Small intestine (tissue), 7 donors: Measurements from ENCODE around the gene APOH. TPM values are rescaled to one million over a fixed set of nuclear protein-coding genes. Genes with fewer than 3 reads are reported as not detected.

Source experiments
- DNase-seq, 2 donors: peaks; one replicate each; pipeline versions ENCODE4 v3.0.0 to v3.0.0-alpha.2; 2013
- FAIRE-seq: peaks from 2 replicates; lab custom pipeline; 2012; peaks lifted over from hg19 to GRCh38; lab: Jason Lieb, UNC
- H3K27ac ChIP-seq, 3 donors: one replicate each; pipeline ENCODE4 v1.5.1; 2013; ENCODE audit warnings: low read length in 2 of 3, mild to moderate bottlenecking in 2 of 3, control low read depth in 1 of 3, inconsistent platforms in 1 of 3, low read depth in 1 of 3, moderate library complexity in 1 of 3
- H3K27me3 ChIP-seq, 3 donors: one replicate each; pipeline ENCODE4 v1.6.1; 2013; ENCODE audit warnings: low read length in 3 of 3, inconsistent platforms in 1 of 3; ENCODE audit not compliant: control insufficient read depth in 3 of 3, insufficient read depth in 3 of 3
- H3K36me3 ChIP-seq, 3 donors: one replicate each; pipeline ENCODE4 v1.6.1; 2013; ENCODE audit warnings: low read length in 3 of 3, inconsistent platforms in 1 of 3, low read depth in 1 of 3, mild to moderate bottlenecking in 1 of 3, moderate library complexity in 1 of 3; ENCODE audit not compliant: control insufficient read depth in 3 of 3, insufficient read depth in 2 of 3
- H3K4me1 ChIP-seq, 3 donors: one replicate each; pipeline ENCODE4 v1.6.1; 2013; ENCODE audit warnings: low read length in 2 of 3, inconsistent platforms in 1 of 3, low read depth in 1 of 3, mild to moderate bottlenecking in 1 of 3, moderate library complexity in 1 of 3; ENCODE audit not compliant: control insufficient read depth in 3 of 3, insufficient read depth in 2 of 3
- H3K4me3 ChIP-seq, 3 donors: one replicate each; pipeline ENCODE4 v1.5.1; 2013; ENCODE audit warnings: low read length in 3 of 3, control low read depth in 1 of 3, inconsistent platforms in 1 of 3, low read depth in 1 of 3, mild to moderate bottlenecking in 1 of 3, moderate library complexity in 1 of 3
- H3K9me3 ChIP-seq, 2 donors: one replicate each; pipeline ENCODE4 v1.6.1; 2013; ENCODE audit warnings: low read depth in 1 of 2, low read length in 1 of 2; ENCODE audit not compliant: control insufficient read depth in 2 of 2, insufficient read depth in 1 of 2
- whole genome bisulfite sequencing, 3 donors: extraction: QIAGEN DNeasy Blood & Tissue Kit; methylation state at CpG; one replicate each; pipeline ENCODE4 v1.1.7; 2013; 5-methylcytosine and 5-hydroxymethylcytosine counted together
- polyA plus RNA-seq, 4 donors: library from polyadenylated mRNA; stranded (reverse) in 3 of 4; unstranded in 1 of 4; fragments of 200-250 nt in 3 of 4; fragments of 120-200 nt in 1 of 4; gene quantifications; one replicate each; pipeline versions ENCODE4 v1.2.1 to v1.2.3, GENCODE V29; 2013
- donor health status: healthy with polysubstance abuse.
- donor health status: control.
- donor health status: control.
- donor health status: Bipolar disorder and iron deficiency.
- donor health status: healthy.

The APOH gene
- polyA plus RNA-seq, 4 donors = 0.54 to 30.1 TPM; not detected in 2

- peak in 1 of 2 donors; percentile 52 for DNase-seq
- WGBS, 3 donors = 86 to 92% (median 87%) methylated on average over 4 of the region's 4 CpGs
Measured at GRCh38 chr17:66230922-66231591, 1.8 kb upstream of the APOH start.

GRCh38 chr17:66229783-66230538, 746 bp upstream of the APOH start:
- H3K36me3 ChIP-seq = no peaks in the 10 kb centered on the region
- FAIRE-seq = no peak
- 58 to 79% (median 61%) methylated on average over 4 of the region's 4 CpGs for WGBS, 3 donors

More at GRCh38 chr17:66230922-66231591, 1.8 kb upstream of the APOH start:
- H3K4me3 ChIP-seq = no peak overlapping the region
- no peaks in the 10 kb centered on the region for H3K9me3 ChIP-seq
- no peaks in the 10 kb centered on the region for H3K27me3 ChIP-seq
- FAIRE-seq = no peak
- H3K4me1 ChIP-seq = peaks cover 0 to 29% (median 2%) of the 10 kb centered on the region in 3 donors
- H3K27ac ChIP-seq = no peak overlapping the region
- no peaks in the 10 kb centered on the region for H3K36me3 ChIP-seq

DNA sequence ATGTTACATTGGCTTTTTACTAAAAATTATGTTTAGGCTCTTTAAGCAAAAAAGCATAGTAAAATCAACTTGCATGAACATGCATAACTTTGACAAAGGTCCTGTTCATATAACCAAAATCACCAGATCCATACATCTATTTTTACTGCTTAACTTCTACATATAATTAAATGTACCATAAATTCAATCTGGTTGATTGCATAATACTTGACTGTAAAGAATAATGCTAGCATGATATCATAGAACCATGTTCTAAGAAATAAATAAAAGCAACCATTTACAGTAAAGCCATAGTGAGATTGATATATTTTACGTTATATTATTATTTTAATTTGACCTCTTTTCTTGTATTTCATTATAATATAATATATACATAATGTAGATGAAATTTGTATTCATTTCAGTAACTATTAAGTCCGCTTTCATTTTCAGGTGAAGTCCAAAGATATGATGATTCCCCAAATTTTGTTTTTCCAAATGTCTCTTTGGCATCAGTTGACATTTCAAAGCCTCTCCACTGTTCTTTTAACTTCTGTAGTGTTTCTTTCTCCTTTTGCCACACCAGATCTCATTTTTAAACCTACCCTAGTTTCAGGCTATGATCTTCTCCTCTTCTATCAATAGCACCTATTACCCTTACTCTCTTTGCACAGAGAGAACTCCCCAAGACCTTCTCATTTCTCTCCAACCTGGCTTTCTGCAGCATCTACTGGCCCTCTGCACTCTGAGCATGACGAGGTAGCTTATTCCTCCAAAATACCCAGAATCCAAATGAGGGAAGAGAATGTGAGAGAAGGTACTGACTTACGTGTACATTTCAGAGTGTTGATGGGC, 1.8 kb downstream of the APOH start:
- Histone ChIP-seq H3K36me3 (no peaks in the 10 kb centered on the region), H3K4me3 (no peak overlapping the region), H3K27ac (no peak overlapping the region), H3K4me1 (peaks cover 0 to 27% (median 0%) of the 10 kb centered on the region in 3 donors), H3K27me3 (no peaks in the 10 kb centered on the region), H3K9me3 (no peaks in the 10 kb centered on the region)
- WGBS, 3 donors = 86 to 94% (median 90%) methylated on average over 4 of the region's 4 CpGs
- FAIRE-seq (no peak), DNase-seq (no peak)

More at GRCh38 chr17:66229783-66230538, 746 bp upstream of the APOH start:
- DNase-seq = peak in 1 of 2 donors; percentile 53
- Histone ChIP-seq H3K4me3 (no peak overlapping the region), H3K27ac (peak overlapping the region in 1 of 3 donors; percentile 21), H3K9me3 (no peaks in the 10 kb centered on the region), H3K27me3 (no peaks in the 10 kb centered on the region), H3K4me1 (peaks cover 0 to 27% (median 2%) of the 10 kb centered on the region in 3 donors)

DNA sequence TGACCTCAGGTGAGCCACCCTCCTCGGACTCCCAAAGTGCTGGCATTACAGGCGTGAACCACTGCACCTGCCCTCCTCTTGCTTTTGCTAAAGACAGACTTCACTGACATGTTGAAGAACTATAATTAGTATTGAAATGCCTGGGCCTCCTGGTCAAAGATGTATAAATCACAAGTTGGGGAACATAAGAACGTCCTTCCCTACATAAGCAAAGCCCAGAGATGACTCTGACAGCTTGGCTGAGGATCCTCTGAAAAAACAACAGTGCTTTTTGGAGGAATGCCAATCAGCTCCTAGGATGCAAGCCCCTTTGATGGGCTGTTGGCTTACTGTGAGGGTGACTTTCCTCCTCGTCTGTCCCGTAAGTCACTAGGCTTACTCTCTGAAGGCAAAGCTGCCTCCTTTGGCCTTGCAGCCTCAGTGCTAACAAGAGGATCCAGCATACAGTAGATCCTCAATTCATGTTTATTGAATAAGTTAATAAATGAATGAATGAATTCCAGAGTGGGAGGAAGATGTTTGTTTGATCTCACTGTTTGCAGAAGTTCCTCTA, 6.3 kb downstream of the APOH start:
- no peak for FAIRE-seq
- H3K27ac ChIP-seq = no peak overlapping the region
- H3K4me3 ChIP-seq = no peak overlapping the region
- 83 to 94% (median 85%) methylated on average over 5 of the region's 5 CpGs for WGBS, 3 donors
- no peaks in the 10 kb centered on the region for H3K9me3 ChIP-seq
- H3K27me3 ChIP-seq = no peaks in the 10 kb centered on the region
- H3K36me3 ChIP-seq = no peaks in the 10 kb centered on the region
- no peak for DNase-seq
- H3K4me1 ChIP-seq = no peaks in the 10 kb centered on the region

- H3K4me3 ChIP-seq = no peak overlapping the region
- no peak overlapping the region for H3K27ac ChIP-seq
- no peaks in the 10 kb centered on the region for H3K36me3 ChIP-seq
- DNase-seq (no peak), FAIRE-seq (no peak)
- no peaks in the 10 kb centered on the region for H3K27me3 ChIP-seq
- WGBS, 3 donors = 81 to 88% (median 82%) methylated on average over 11 of the region's 11 CpGs
- no peaks in the 10 kb centered on the region for H3K9me3 ChIP-seq
- no peaks in the 10 kb centered on the region for H3K4me1 ChIP-seq
Measured at GRCh38 chr17:66221755-66222530, 7.3 kb downstream of the APOH start.

- H3K4me1 ChIP-seq = no peaks in the 10 kb centered on the region
- H3K27ac ChIP-seq = no peak overlapping the region
- H3K9me3 ChIP-seq = no peaks in the 10 kb centered on the region
- no peaks in the 10 kb centered on the region for H3K36me3 ChIP-seq
- FAIRE-seq (no peak), DNase-seq (no peak)
- no peak overlapping the region for H3K4me3 ChIP-seq
- H3K27me3 ChIP-seq = no peaks in the 10 kb centered on the region
Measured at GRCh38 chr17:66221343-66221742, 7.9 kb downstream of the APOH start.

DNA sequence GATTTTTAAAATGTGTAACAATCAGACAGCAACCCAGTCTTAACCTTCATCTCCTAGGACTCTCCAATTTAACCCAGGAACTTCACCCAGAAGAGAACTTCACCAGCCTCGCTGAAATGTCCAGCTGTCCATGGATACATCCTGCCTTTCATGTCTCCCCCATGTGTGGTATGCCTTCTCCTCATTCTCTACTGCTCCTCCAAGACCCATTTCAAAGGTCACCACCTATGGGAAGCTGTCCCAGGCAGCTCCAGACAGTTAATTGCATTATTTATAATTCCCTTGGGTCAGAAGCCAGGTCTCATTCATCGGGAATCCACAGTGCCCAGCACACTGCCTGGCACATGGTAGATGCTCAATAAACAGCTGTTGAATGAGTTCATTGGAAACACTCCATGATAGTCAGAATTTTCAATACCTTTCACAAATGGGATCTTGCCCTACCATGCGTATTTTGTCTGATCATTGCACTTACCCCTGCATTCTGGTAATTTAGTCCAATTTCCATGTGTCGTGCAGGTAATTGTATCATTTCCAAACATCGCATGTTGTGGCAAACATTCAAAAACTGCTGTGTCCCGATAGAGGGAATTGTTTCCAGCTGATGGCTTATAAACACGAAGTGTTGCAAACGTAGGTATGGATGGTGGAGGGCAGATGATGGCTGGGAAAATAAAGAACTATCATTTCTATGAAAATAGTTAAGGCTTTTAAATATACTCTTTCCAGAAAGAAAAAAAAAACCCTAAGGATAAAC, 9.0 kb downstream of the APOH start:
- H3K4me1 ChIP-seq = no peaks in the 10 kb centered on the region
- DNase-seq (no peak), FAIRE-seq (no peak)
- H3K9me3 ChIP-seq = no peaks in the 10 kb centered on the region
- 80 to 85% (median 81%) methylated on average over 8 of the region's 8 CpGs for WGBS, 3 donors
- no peak overlapping the region for H3K4me3 ChIP-seq
- H3K36me3 ChIP-seq = no peaks in the 10 kb centered on the region
- H3K27ac ChIP-seq = no peak overlapping the region
- no peaks in the 10 kb centered on the region for H3K27me3 ChIP-seq
